GM18867 (cell line): ENCODE measurements around the gene FADS6.

Source experiments
- ATAC-seq: cut with Tn5 transposase; IDR thresholded peaks from one replicate; pipeline ENCODE4 v1.9.1; 2021; ENCODE audit warnings: mild to moderate bottlenecking, moderate library complexity; ENCODE audit not compliant: unreplicated experiment

The FADS6 gene

DNA sequence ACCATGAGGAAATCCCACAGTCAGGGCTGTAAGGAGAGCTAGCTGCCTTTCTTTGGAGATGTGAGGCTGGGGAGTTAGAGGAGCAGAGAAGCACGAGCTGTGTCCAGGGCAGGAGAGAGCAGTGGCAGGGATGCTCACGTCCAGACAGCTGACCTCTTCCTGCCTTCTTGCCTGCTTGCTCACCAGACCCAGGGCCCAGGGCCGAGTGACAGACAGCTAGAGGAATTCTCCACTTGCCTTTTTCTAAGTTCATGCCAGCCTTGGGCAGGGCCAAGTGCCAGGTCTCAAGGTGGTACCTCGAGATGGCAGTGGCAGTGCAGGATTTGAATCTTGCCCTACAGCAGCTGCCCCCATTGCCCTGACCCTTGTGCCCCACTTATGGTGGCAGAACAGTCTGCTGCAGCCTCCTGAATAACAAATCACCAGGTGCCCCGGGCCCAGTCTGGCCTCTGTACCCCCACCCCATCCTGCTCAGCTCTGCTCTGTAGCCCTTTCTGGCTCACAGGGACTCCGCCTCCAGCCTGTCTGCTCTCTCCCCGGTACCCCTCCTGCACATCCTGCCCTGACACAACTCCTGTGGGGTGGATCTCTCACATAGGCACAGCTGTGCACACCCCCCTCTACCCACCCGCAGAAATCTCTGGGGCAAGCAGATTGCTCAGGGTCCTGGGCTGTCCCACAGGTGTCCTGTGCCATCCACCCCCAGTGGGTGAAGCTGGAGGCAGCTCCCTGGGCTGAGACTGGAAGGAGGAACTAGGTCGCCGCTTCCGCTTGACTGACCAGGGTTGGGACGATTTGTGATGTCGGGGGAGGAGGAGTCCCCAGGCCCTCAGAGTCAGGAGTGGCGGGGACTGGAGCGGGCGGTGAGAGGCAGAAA, 59.7 kb downstream of the FADS6 start:
- no peak for ATAC-seq

DNA sequence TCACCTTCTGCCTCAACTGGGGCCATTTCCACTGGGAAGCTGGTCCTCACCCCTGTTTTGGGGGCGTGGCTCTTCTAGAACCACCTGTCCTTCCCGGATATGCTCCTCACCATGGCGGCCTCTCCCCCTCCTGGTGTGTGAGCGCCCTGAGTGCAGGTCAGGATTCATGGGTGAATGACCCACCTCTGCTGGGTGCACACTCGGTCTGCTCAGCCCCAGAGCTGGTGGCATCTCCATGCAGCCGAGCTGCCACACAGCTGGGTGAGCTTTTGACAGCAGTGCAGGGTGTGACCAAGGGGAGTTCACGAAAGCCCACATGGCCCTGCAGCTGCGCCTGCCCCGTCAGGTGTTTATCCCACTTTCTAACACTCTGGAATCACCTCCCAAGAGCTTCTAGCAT, 61.0 kb downstream of the FADS6 start:
- no peak for ATAC-seq

DNA sequence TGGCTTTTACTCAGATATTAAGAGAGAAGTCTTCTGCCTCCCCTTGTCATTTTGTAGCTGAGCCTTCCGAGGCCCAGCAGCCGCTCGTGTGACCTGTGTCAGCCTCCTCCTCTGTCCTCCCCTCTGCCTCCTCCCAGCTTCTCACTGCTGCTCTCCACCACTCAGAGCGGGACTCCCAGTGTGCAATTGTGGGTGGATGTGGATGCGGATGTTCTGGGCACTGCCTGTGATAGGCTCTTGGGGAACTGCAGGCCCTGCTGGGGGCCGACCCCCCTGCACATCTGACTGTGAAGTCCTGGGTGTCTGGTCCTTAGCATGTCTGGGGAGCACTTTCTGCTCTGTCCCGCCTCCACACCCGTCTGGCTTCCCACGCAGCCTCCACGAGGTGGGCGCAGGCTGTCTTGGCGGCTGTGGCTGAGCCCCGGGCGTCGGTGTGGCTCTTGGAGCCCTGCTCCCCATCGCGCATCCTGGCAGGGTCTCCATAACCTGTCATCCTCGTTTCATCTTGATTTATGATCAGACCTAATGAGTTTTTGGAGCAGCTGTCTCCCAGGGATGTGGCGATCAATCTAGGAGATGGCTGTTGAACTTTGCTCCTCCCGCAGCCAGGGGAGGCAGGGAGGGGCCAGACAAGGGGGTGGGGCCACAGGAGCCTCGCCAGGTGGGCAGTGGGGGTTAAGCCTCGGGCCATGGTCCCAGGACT, 61.8 kb downstream of the FADS6 start:
- ATAC-seq, result no peak

DNA sequence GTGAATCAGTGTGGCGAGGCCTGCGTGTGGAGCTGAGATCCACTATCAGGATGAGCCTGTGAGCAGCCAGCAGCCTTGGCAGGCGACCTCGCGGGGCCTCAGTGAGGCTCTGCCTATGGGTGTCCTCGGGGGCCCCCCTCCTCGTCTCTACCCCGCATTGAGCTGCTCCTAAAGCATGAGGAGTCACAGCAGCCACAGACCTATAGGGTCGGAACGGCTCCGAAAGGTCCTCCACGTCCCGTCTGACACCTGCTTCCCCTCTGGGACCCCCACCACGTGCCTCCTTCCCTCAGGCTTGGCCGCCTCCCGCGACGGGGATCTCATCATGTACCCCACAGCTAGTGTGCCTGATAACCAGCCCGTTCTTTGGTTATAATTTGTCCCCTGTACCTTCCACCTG, 62.6 kb downstream of the FADS6 start:
- ATAC-seq, result no peak

DNA sequence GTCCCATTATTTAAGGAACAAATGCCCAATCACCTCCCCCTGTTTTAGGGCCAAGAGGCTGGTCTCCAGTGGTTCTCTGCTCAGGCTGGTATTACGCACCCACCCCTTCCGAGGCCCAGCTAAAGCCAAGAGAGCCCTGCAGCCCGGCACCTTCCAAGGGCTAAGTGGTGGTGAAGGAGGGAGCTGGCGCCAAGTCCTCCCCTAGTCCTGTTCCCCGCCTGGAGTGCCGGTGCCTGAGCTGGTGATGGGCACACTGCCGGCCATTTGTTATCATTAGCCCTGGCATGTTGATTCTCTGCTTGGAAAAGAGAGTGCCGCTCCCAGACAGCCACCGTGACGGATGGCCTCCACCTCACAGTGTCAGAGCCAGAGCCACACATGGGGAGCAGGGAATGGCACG, 65.6 kb downstream of the FADS6 start:
- no peak for ATAC-seq
